KMS-11 (cell line): ENCODE measurements around the gene CTNNA2.

ENCODE experiments used
- H2AFZ ChIP-seq: fragments of 200-600 bp; sonication (generic); 2 replicates; pipeline ENCODE4 v1.6.1; 2016; ENCODE audit warnings: antibody characterized with exemption, mixed run types, low read depth
- H3K27ac ChIP-seq: fragments of 200-600 bp; sonication (generic); 2 replicates; pipeline ENCODE4 v1.6.1; 2016; ENCODE audit warnings: mild to moderate bottlenecking, mixed run types
- H3K27me3 ChIP-seq: fragments of 200-600 bp; sonication (generic); 2 replicates; pipeline ENCODE4 v1.6.1; 2017; ENCODE audit warnings: mild to moderate bottlenecking, low read depth, mixed run types, moderate library complexity; ENCODE audit not compliant: insufficient read depth
- H3K36me3 ChIP-seq: fragments of 200-600 bp; sonication (generic); 2 replicates; pipeline ENCODE4 v1.6.1; 2017; ENCODE audit warnings: mild to moderate bottlenecking, mixed run types; ENCODE audit not compliant: insufficient read depth
- H3K4me1 ChIP-seq: fragments of 200-600 bp; sonication (generic); 2 replicates; pipeline ENCODE4 v1.6.1; 2016; ENCODE audit warnings: mild to moderate bottlenecking, low read depth, mixed run types; ENCODE audit not compliant: poor library complexity, severe bottlenecking
- H3K4me2 ChIP-seq: fragments of 200-600 bp; sonication (generic); 2 replicates; pipeline ENCODE4 v1.7.0; 2016; ENCODE audit warnings: mild to moderate bottlenecking, mixed run types
- H3K4me3 ChIP-seq: fragments of 200-600 bp; sonication (generic); IDR thresholded peaks from 2 replicates; pipeline ENCODE4 v1.6.1; 2017; ENCODE audit warnings: low read depth, low read length, mixed read lengths; ENCODE audit not compliant: insufficient read depth
- H3K79me2 ChIP-seq: fragments of 200-600 bp; sonication (generic); 2 replicates; pipeline ENCODE4 v1.6.1; 2016; ENCODE audit warnings: low read depth, mixed run types; ENCODE audit not compliant: insufficient read depth
- H3K9ac ChIP-seq: fragments of 200-600 bp; sonication (generic); 2 replicates; pipeline ENCODE4 v1.6.1; 2016; ENCODE audit warnings: mild to moderate bottlenecking, mixed run types
- H4K20me1 ChIP-seq: fragments of 200-600 bp; sonication (generic); 2 replicates; pipeline ENCODE4 v1.6.1; 2016; ENCODE audit warnings: mild to moderate bottlenecking, mixed run types; ENCODE audit not compliant: insufficient read depth
- CTCF ChIP-seq: fragments of 200-600 bp; sonication (generic); conservative IDR thresholded peaks from 2 replicates; pipeline ENCODE4 v1.6.1; 2017; ENCODE audit warnings: low read depth, mild to moderate bottlenecking, antibody characterized with exemption, low read length, moderate library complexity, mixed read lengths

The CTNNA2 gene

GRCh38 chr2:79887747-79888374 is 375.0 kb downstream of the CTNNA2 start:
- H3K4me1 ChIP-seq, result no peaks in the 10 kb centered on the region
- no peaks in the 10 kb centered on the region for H3K27me3 ChIP-seq
- peak; percentile 88 for TF ChIP-seq CTCF
- H3K9ac ChIP-seq, result no peak overlapping the region
- no peaks in the 10 kb centered on the region; the same call in 1 of the 2 replicates for H3K36me3 ChIP-seq
- no peak overlapping the region for H3K4me3 ChIP-seq
- H3K4me2 ChIP-seq, result no peak overlapping the region
- H4K20me1 ChIP-seq, result no peaks in the 10 kb centered on the region
- no peak overlapping the region for H2AFZ ChIP-seq
- no peaks in the 10 kb centered on the region for H3K79me2 ChIP-seq
- H3K27ac ChIP-seq, result no peak overlapping the region

GRCh38 chr2:79892123-79892522 is 379.3 kb downstream of the CTNNA2 start:
- H3K4me2 ChIP-seq, result no peak overlapping the region
- no peak overlapping the region for H3K9ac ChIP-seq
- no peaks in the 10 kb centered on the region for H3K27me3 ChIP-seq
- no peaks in the 10 kb centered on the region for H3K4me1 ChIP-seq
- no peaks in the 10 kb centered on the region; the same call in 1 of the 2 replicates for H3K36me3 ChIP-seq
- no peaks in the 10 kb centered on the region for H3K79me2 ChIP-seq
- no peak for TF ChIP-seq CTCF
- H4K20me1 ChIP-seq, result no peaks in the 10 kb centered on the region
- H2AFZ ChIP-seq, result no peak overlapping the region
- H3K4me3 ChIP-seq, result no peak overlapping the region
- H3K27ac ChIP-seq, result no peak overlapping the region

GRCh38 chr2:79899196-79899595 is 386.3 kb downstream of the CTNNA2 start:
- no peaks in the 10 kb centered on the region for H3K79me2 ChIP-seq
- no peak overlapping the region for H3K4me2 ChIP-seq
- H3K27ac ChIP-seq, result no peak overlapping the region
- no peak overlapping the region for H3K9ac ChIP-seq
- H3K27me3 ChIP-seq, result no peaks in the 10 kb centered on the region
- no peaks in the 10 kb centered on the region for H3K4me1 ChIP-seq
- H3K4me3 ChIP-seq, result no peak overlapping the region
- no peak for TF ChIP-seq CTCF
- no peak overlapping the region for H2AFZ ChIP-seq
- H4K20me1 ChIP-seq, result no peaks in the 10 kb centered on the region
- H3K36me3 ChIP-seq, result no peaks in the 10 kb centered on the region

- Histone ChIP-seq H3K4me3 (no peak overlapping the region), H3K27ac (no peak overlapping the region)
Measured at GRCh38 chr2:79901161-79901560, 388.3 kb downstream of the CTNNA2 start.

More at GRCh38 chr2:79901161-79901560, 388.3 kb downstream of the CTNNA2 start:
- no peak overlapping the region for H2AFZ ChIP-seq
- no peak overlapping the region for H3K9ac ChIP-seq
- H3K27me3 ChIP-seq, result no peaks in the 10 kb centered on the region
- H3K36me3 ChIP-seq, result no peaks in the 10 kb centered on the region
- H3K4me2 ChIP-seq, result no peak overlapping the region
- H3K79me2 ChIP-seq, result no peaks in the 10 kb centered on the region
- H4K20me1 ChIP-seq, result no peaks in the 10 kb centered on the region
- no peak for TF ChIP-seq CTCF
- H3K4me1 ChIP-seq, result no peaks in the 10 kb centered on the region
